AG09319 (cell line): Measurements from ENCODE around the gene CD300A.
"Not testable (repeated sequence)": the region's sequence is repeated elsewhere in the genome, so short reads cannot be mapped to it uniquely, and the experiment has no call there.

ENCODE experiments used
- DNase-seq: peaks from one replicate; pipeline ENCODE4 v3.0.0-alpha.2; 2010; ENCODE audit warnings: low read depth; ENCODE audit errors: extremely low read depth
- CTCF ChIP-seq: IDR thresholded peaks from 2 replicates; pipeline ENCODE4 v1.5.1; 2011; ENCODE audit warnings: low read depth, mild to moderate bottlenecking, inconsistent platforms, low read length, moderate library complexity

The CD300A gene

DNA sequence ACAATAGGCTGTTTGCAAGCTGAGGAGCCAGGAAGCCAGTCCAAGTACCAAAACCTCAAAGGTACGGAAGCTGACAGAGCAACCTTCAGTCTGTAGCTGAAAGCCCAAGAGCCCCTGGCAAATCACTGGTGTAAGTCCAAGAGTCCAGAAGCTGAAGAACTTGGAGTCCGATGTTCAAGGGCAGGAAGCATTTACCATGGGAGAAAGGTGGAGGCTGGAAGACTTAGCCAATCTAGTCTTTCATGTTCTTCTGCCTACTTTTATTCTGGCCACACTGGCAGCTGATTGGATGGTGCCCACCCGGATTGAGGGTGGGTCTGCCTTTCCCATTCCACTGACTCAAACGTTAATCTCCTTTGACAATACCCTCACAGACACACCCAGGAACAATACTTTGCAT lies 49.5 kb downstream of the CD300A start:
- DNase-seq = no peak
- TF ChIP-seq CTCF = no peak

DNA sequence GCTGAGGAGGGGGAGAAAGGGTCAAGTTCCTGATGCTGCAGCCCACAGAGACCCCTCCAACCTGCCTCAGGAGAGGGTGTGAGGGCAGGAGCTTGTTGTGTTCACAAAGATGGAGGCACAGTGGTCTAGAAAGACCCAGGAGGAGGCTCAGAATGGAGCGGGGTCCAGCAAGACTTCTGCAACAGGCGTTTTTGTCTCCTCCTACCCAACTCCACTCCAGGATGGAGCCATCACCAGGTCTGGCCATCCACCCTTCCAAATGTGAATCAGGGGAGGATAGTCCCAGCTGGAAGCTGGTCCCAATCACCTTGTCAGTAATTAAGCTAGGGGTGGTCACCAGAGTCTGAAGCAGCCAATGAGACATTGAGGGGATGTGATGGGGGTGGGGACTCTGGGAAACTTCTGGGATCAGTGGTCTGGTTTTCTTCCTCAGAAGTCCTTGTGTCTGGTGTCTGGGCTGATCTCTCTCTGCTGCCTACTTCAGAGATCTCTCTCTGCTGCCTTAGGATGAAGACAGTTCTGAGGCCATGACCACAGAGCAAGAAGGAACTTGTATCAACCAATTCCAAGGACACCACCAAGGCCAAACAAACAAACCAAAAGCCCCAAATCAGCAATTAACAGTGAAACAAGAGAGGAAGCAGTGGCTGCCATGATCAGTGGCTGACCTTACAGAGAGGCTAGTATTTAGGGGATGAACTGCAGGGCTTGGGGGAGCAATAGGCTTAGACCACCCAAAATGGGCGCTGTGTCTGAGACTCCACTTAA lies 50.3 kb downstream of the CD300A start:
- TF ChIP-seq CTCF = no peak
- no peak for DNase-seq

GRCh38 chr17:74518413-74518981 lies 52.1 kb downstream of the CD300A start:
- not testable (repeated sequence) for DNase-seq

- no peak for TF ChIP-seq CTCF
Observed at GRCh38 chr17:74520016-74520434, 53.6 kb downstream of the CD300A start.

GRCh38 chr17:74520790-74521480 lies 54.5 kb downstream of the CD300A start:
- no peak for DNase-seq
- TF ChIP-seq CTCF = no peak

More at GRCh38 chr17:74520016-74520434, 53.6 kb downstream of the CD300A start:
- DNase-seq = no peak

DNA sequence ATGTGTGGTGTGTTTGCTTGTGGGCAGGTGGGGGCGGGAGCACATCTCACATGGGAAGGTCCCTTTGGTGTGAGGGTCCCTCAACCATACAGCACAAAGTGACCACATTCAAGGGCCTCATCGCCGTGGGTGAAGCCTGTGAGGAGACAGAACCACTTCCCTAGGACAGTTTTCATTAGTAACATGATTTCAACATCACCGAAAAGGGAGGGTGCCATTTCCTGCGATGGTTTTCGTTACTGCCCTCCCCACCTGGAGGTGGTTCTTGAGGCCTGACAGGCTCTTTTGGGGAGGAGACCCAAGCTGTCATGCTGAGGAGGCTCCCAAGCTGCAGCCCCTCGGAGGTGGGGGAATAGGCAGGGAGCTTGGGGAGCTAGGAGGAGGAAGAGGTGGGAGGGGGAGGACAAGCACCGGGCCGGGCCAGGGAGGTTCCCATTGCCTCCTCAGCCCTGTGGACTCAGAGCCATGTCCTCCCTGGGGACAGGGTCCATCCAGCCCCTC lies 55.3 kb downstream of the CD300A start:
- no peak for TF ChIP-seq CTCF
- DNase-seq = no peak

DNA sequence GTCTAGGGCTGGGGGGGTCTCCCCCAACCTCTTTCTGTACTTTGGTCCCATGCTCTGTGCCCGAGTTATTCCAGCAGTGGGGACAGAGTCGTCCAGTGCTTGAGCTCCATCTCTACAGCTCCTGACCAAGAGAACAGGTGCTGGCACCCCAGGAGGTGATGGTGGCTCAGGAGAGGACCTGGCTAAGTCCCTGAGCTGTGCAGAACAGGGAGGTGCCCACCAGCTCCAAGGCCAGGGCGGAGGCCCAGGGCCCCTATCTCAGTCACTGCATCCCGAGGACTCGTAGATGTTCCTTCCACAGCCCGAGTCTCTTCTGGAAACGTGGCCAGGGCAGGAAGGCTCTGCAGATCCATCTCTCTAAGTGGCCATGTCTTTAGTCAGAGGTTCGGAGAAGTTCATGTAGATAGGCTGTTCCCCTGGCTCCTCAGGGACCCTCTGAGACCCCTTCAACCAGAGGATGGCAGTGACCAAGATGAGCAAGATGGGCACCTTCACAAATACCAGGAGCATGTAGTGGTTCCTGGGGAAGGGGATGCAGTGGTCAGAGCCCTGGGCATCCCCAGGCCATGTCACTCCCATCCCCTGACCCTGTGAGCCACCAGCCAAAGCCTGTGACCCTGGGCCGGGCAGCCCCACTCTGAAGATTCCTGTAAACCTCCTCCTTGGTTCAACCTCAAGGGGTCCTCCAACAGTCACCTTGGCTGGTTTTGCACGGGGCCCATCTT lies 56.1 kb downstream of the CD300A start:
- no peak for TF ChIP-seq CTCF
- DNase-seq = no peak
